A549 (cell line): ENCODE data around the gene COMMD3.

Experiments
- CBX2 ChIP-seq: fragments of 200-600 bp; sonication (generic); IDR thresholded peaks from 2 replicates; pipeline ENCODE4 v1.6.1; 2016; ENCODE audit warnings: low read depth, mild to moderate bottlenecking, borderline replicate concordance
- SREBF2 ChIP-seq: fragments of 450-650 bp; IDR thresholded peaks from 2 replicates; pipeline ENCODE4 v1.6.1; 2014; ENCODE audit warnings: mild to moderate bottlenecking, moderate library complexity

- TF ChIP-seq CBX2 (no peak), SREBF2 (no peak)
Measured at GRCh38 chr10:22364407-22365140, 48.4 kb downstream of the COMMD3 start.
